ENCODE data around the gene APOF.
A peak's percentile ranks its signal among the peaks of the same experiment; 100 is the strongest.
"Not testable (repeated sequence)": the region's sequence is repeated elsewhere in the genome, so short reads cannot be mapped to it uniquely, and the experiment has no call there.

The APOF gene

GRCh38 chr12:56330936-56331490, 31.6 kb downstream of the APOF start:
- no peak for DNase-seq

GRCh38 chr12:56326533-56326932, 36.1 kb downstream of the APOF start:
- DNase-seq, result no peak

DNA sequence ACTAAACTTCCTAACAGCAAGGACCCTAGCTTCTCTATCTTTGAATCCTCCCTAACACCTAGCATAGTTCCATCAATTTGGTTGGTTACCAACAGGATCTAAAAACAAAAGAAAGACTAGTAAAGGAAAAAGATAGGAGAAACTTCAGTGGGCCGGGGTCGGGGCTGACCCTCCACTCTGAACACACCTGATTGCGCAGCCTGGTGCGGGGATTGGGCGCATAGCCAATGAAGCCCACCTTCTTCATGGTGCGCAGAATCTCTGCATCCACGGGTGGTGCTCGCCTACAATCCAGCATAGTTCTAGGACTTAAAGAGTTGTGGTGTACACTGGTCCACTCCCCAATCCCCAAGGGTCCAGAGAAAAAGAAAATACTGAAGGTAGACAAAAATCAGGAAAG, 36.5 kb downstream of the APOF start:
- no peak for DNase-seq

DNA sequence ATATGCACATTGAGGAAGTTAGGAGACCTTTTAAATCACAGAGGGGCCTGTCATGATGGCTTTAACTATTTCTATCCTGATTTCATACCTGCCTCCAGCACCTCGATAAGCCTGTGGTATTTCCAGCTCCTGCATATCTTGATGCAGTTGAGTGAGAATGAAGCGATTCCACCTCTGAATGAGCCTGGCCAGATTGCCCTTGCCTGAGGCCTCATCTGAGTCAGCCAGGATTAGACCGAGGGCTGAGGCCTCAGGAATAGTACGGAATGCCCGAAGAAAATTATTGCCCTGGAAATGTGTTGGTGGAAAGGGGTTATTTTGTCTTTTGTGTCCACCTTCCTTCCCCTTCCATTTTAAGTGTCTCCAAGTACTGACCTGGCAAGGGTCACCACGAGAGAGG, 38.5 kb downstream of the APOF start:
- DNase-seq, result no peak

DNA sequence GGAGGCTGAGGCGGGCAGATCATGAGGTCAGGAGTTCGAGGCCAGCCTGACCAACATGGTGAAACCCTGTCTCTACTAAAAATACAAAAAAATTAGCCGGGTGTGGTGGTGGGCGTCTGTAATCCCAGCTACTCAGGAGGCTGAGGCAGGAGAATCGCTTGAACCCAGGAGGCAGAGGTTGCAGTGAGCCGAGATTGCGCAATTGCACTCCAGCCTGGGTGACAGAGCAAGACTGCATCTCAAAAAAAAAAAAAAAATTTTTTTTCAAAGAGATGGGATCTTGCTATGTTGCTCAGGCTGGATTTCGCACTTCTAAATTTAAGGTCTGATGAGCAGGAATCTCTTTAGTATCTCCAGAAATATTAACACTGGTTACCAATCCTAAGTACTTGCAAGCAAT, 41.0 kb downstream of the APOF start:
- DNase-seq, result not testable (repeated sequence)

GRCh38 chr12:56321027-56321426, 41.6 kb downstream of the APOF start:
- peak; percentile 14 for DNase-seq

DNA sequence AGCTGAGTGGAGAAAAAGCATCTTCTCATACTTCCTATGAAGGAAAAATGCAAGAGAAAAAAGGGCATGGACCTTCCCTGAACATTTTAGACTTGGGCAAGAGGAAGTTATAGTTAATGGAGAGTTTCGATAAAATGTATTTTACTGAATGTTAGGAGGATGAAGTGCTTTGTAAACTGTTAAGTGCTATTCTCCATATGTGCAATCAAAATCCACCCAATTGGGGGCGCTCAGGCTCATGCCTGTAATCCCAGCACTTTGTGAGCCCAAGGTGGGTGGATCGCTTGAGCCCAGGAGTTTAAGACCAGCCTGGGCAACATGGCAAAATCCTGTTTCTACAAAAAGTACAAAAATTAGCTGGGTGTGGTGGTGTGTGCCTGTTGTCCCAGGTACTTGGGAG, 45.0 kb downstream of the APOF start:
- no peak for DNase-seq

- peak; percentile 97 for DNase-seq
These were observed 46.8 kb downstream of the APOF start, which contains the start of gene CNPY2 for GRCh38 chr12:56315622-56316473. TSS of gene CNPY2 (minus strand) at chr12:56315988. CDS start at chr12:56315217, 771 bp downstream.

- DNase-seq, result no peak
These were observed 47.4 kb downstream of the APOF start for GRCh38 chr12:56315249-56315621.

DNA sequence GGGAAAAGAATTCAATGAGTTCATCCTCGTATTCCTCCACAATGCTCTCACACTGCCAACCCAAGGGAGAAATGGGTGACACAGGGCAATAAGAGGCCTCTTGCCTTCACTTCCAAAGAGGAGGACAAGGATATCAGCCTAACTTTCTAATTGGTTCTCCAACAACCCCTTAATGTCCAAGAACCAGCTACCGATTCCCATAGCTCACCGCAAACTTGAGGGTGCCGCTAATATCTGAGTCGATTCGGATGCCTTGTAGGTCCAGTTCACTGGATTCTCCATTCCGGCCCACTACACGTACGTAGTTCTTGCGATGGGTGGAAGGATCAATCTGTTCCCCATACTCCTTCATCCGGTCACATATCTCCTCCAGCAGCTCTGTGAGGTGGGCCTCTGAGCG, 51.7 kb downstream of the APOF start:
- no peak for DNase-seq

Measured in stimulated activated CD4-positive, alpha-beta T cell treated with anti-CD3 and anti-CD28 coated beads, Interleukin-15, amount 100 ng/mL, for 24 hours (primary cell).